Kidney glomerular epithelial cell (primary cell): ENCODE measurements around the gene TSC2.
A peak's percentile ranks its signal among the peaks of the same experiment; 100 is the strongest.
"Not testable (repeated sequence)": the region's sequence is repeated elsewhere in the genome, so short reads cannot be mapped to it uniquely, and the experiment has no call there.

Experiments used
- DNase-seq: peaks from one replicate; lab custom pipeline; 2025; lab: John Stamatoyannopoulos, UW

Gene TSC2

GRCh38 chr16:2122429-2122828 lies 74.6 kb downstream of the TSC2 start:
- no peak for DNase-seq

GRCh38 chr16:2122934-2123683 lies 75.3 kb downstream of the TSC2 start:
- not testable (repeated sequence) for DNase-seq

DNA sequence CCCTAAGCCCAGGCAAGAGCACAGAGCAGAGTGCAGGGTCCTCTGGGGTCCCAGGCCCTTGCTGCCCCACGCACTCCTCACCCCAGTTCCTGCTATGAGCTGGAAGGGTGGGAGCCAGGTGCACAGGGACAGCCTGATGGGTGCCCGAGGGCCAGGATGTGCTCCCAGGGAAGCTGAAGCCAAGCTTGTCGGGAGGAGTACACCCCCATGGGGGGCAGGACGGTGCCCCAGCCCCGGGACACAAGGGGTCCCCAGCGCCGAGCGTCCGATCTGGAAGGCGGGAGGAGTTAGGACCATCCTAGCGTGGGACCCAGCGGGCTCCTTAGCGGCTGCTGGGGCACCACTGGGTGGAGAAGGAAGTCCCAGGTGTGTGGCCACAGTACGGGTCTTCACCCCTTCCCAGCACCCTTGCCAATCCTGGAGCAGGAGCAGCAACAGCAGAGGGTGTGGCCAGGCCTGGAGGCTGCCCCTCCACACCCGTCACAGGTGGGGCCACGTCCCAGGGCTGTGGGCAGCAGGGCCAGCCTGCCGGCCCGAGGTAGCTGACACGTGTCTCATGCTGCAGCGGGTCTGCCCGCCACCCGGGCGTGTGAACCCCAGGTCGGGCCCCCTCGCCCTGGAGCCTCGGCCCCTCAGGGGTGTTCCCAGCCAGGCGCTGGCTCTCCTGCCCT lies 76.1 kb downstream of the TSC2 start:
- not testable (repeated sequence) for DNase-seq

- not testable (repeated sequence) for DNase-seq
These were observed 76.5 kb downstream of the TSC2 start for GRCh38 chr16:2124377-2124693.

- DNase-seq: not testable (repeated sequence)
These were observed 77.1 kb downstream of the TSC2 start for GRCh38 chr16:2124694-2125444.

GRCh38 chr16:2125609-2126008 lies 77.8 kb downstream of the TSC2 start:
- not testable (repeated sequence) for DNase-seq

GRCh38 chr16:2126161-2126743 lies 78.5 kb downstream of the TSC2 start:
- not testable (repeated sequence) for DNase-seq

DNA sequence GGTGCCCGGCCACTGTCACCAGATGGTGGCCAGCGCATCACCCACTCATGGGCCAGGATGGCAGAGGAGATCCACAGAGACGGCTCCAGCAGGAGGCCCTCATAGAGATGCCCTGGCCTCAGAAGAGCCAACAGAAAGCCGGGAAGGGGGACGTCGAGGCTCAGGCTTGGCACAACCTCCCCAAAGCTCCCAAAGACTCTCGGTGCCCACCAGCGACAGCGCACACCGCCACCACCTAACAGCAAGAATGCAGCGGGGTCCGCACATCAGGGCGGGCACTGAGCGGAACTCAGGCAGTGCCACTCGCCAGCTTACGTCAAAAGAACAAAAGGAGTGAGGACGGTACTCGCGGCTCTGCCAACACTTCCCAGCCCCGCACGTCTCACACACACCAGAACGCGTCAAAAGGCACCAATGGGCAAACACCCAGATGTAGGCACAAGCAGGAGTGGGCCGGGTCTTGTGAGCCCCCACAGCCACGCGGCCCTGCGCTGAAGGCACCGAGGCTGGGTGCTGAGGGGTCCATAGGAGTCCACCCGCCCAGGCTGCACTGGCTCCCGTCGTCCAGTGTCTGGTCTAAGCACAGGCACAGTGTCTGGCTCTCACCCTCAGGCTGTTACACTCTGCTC lies 79.3 kb downstream of the TSC2 start:
- DNase-seq: not testable (repeated sequence)

GRCh38 chr16:2127630-2128280 lies 80.0 kb downstream of the TSC2 start:
- not testable (repeated sequence) for DNase-seq

- DNase-seq: not testable (repeated sequence)
These were observed 81.5 kb downstream of the TSC2 start for GRCh38 chr16:2129251-2129650.

DNA sequence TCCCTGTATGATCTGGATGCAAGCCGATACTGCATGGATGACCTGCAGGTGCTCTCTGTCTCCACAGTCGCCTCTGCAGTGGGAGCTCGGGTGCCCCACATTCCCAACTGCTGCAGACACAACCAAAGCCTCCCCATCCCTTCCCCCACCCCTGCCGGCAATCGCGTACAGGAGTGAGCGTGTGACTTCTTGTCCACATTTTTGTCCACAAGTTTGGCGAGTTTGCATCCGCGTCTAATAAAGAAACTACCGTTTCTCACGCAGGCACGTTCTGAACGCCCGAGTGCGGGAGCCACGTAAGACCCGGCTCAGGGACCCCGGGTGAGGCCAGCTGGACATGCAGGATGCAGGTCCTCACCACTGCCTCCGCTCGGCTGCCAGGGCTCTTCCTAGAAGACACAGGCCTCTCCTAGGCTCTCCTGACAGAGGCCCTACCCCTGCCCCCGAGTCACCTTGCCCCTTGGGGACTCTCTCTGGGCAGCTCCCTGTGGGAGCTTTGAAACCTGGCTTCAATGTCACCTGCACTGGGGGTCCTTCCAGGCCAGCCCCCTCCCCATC lies 82.2 kb downstream of the TSC2 start:
- not testable (repeated sequence) for DNase-seq

GRCh38 chr16:2133797-2134196 lies 86.0 kb downstream of the TSC2 start:
- DNase-seq: not testable (repeated sequence)

GRCh38 chr16:2135071-2135470 lies 87.3 kb downstream of the TSC2 start:
- not testable (repeated sequence) for DNase-seq

DNA sequence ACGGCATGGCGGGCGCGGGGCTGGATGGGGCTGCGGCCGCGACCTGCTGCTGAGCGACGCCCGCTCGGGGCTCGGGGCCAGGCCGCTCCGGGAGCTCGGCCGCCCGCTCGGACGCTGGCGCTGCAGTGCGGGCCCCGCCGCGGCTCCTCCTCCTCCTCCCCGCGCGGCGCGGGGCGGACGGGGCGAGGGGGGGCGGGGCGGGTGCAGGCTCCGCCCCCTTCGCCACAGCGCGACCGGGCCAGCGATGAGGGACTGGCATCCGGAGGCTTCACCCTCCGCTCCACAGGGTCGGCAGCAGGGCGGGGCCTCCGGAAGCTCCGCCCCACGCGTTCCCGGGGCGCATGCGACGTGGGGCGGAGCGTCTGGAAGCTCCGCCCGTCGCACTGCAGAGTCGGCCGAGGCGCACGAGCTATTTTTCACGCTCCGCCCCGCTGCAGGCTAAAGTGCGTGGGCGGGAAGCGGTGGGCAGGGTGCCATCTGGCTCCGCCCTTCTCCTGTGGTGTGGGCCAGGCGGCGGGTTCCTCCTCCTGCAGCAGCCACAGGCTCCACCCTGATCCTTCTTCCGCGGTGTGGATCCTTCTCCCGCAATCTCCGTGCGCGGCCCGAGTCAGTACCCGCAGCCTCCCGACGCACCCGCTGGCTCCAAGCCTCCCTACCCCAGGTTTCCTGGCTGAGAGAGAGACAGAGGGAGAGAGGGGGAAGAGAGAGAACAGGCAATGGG lies 88.1 kb downstream of the TSC2 start, which contains the start of gene PKD1:
TSS of gene PKD1 (minus strand) at position 129 of the 721 bp plus-strand sequence. CDS start 209 bp downstream, outside the sequence.
- DNase-seq: peak; percentile 56
